Tibial artery (tissue), 4 donors: ENCODE data around the gene HYKK.
"Not testable (repeated sequence)": the region's sequence is repeated elsewhere in the genome, so short reads cannot be mapped to it uniquely, and the experiment has no call there.

Experiments used
- DNase-seq, 2 donors: peaks; one replicate each; pipeline ENCODE4 v3.0.0-alpha.2; 2019
- H3K27ac ChIP-seq, 2 donors: fragments of 200-600 bp; sonication (generic) in 1 of 2; 1 replicate in 1 of 2; 2 replicates in 1 of 2; pipeline ENCODE4 v1.5.1; 2018 to 2019; ENCODE audit warnings: mild to moderate bottlenecking in 1 of 2
- H3K27me3 ChIP-seq, 2 donors: fragments of 200-600 bp; sonication (generic) in 1 of 2; one replicate each; pipeline versions ENCODE4 v1.5.1 to v1.6.0; 2016 to 2019
- H3K36me3 ChIP-seq, 3 donors: fragments of 200-600 bp; sonication (generic) in 2 of 3; one replicate each; pipeline ENCODE4 v1.5.1; 2016 to 2019; ENCODE audit warnings: mild to moderate bottlenecking in 2 of 3
- H3K4me1 ChIP-seq, 4 donors: fragments of 200-600 bp; sonication (generic) in 2 of 4; 1 replicate in 3 of 4; 2 replicates in 1 of 4; pipeline ENCODE4 v1.5.1; 2016 to 2019
- H3K4me3 ChIP-seq, 2 donors: fragments of 200-600 bp; sonication (generic) in 1 of 2; 1 replicate in 1 of 2; 2 replicates in 1 of 2; pipeline ENCODE4 v1.5.1; 2018 to 2019; ENCODE audit warnings: mild to moderate bottlenecking in 2 of 2
- H3K9me3 ChIP-seq, 3 donors: fragments of 200-600 bp; sonication (generic) in 1 of 3; one replicate each; pipeline ENCODE4 v1.5.1; 2016 to 2019
- CTCF ChIP-seq, 2 experiments: fragments of 200-600 bp in 1 of 2; fragments of 450-650 bp in 1 of 2; IDR thresholded peaks; one replicate each; pipeline ENCODE4 v1.5.1; 2017 to 2019; ENCODE audit warnings: antibody characterized with exemption in 2 of 2, mild to moderate bottlenecking in 1 of 2, moderate library complexity in 1 of 2
- intact Hi-C: fragments of 100-400 bp; cut with DNase I; formaldehyde crosslinking; loops from one replicate; pipeline ENCODE4 v1.15.0; 2023; ENCODE audit warnings: low total_unique reads

HYKK gene

GRCh38 chr15:78536134-78536533, 28.8 kb downstream of the HYKK start:
- Histone ChIP-seq H3K4me1 (peaks cover 0 to 7% (median 2%) of the 10 kb centered on the region in 4 donors), H3K27ac (no peak overlapping the region), H3K4me3 (no peak overlapping the region), H3K9me3 (no peaks in the 10 kb centered on the region), H3K27me3 (no peaks in the 10 kb centered on the region), H3K36me3 (no peaks in the 10 kb centered on the region)
- no peak for DNase-seq
- TF ChIP-seq CTCF (IDR thresholded peaks at IDR 0.05): no peak
- intact Hi-C loops: no loop called here

DNA sequence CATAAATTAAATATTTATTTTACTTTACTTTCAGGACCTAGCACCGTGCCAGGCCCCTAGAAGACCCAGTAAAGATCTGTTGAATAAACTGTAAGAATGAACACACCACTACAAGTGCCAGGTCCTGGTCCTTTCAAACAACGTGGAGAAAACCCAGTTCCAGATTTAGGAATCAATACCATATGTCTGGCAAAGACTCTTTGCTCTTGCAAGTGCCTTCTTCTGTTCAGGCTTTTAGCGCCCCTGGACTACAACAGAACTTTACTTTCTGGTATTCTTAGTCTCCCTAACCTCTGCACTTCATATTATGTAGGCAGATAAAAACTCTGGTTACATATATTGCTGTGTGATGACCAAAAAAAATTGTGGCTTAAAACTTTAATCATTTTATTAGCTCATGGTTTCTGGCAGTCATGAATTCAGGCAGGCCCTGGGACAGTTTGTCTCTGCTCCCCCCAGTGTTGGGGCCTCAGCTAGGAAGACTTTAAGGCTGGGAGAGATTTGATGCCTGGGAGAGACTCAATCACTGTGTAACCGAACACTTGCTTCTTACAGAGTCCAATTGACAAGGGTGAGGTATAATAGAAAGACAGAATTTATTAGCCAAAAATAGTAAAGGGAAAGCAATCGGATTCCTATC, 30.0 kb downstream of the HYKK start:
- peaks cover 0 to 20% (median 11%) of the 10 kb centered on the region in 4 donors for H3K4me1 ChIP-seq
- TF ChIP-seq CTCF (IDR thresholded peaks at IDR 0.05): no peak
- H3K4me3 ChIP-seq: no peak overlapping the region
- intact Hi-C loops: no loop called here
- H3K36me3 ChIP-seq: peaks cover 0 to 3% (median 0%) of the 10 kb centered on the region in 3 donors
- no peak for DNase-seq
- no peaks in the 10 kb centered on the region for H3K27me3 ChIP-seq
- H3K9me3 ChIP-seq: no peaks in the 10 kb centered on the region
- H3K27ac ChIP-seq: no peak overlapping the region

DNA sequence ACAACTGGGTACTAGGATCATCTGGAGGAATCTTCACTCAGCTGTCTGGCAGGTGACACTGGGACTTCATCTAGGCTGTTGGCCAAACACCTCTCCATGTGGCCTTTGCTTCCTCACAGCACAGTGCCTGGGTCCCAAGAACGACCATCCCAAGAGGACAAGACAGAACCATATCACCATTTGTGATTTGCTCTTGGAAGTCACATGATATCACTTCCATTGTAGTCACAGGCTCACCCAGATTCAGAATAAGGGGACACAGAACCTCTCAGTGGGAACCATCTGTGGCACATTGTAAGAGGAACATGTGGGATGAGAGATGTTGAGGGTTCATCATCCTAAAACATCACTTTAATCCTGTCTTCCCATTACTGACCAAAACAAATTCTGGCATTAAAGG, 31.0 kb downstream of the HYKK start:
- intact Hi-C loops: no loop called here
- peaks cover 0 to 28% (median 12%) of the 10 kb centered on the region in 4 donors for H3K4me1 ChIP-seq
- TF ChIP-seq CTCF (IDR thresholded peaks at IDR 0.05): no peak
- no peak overlapping the region for H3K27ac ChIP-seq
- H3K9me3 ChIP-seq: no peaks in the 10 kb centered on the region
- no peaks in the 10 kb centered on the region for H3K27me3 ChIP-seq
- peaks cover 4 to 8% (median 8%) of the 10 kb centered on the region in 3 donors for H3K36me3 ChIP-seq
- DNase-seq: no peak
- no peak overlapping the region for H3K4me3 ChIP-seq

DNA sequence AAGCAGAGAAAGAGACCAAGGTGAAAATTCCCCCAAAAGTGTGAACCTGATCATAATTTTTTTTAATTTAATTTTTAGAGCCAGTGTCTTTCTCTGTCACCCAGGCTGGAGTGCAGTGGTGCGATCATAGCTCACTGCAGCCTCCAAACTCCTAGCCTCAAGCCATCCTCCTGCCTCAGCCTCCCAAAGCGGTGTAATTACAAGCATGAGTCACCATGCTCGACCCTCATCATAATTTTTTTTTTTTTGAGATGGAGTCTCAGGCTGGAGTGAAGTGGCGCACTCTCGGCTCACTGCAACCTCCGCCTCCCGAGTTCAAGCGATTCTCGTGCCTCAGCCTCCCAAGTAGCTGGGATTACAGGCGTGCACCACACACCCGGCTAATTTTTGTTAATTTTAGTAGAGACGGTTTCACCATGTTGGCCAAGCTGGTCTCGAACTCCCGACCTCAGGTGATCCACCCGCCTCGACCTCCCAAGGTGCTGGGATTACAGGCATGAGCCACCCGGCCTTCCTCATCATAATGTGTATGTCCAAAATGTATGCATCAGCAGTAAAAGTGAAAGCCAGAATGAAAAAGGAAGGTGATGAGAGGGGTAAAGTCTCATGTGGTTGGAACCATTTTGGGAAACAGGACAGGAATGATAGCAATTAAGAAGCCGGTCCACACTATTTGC, 32.2 kb downstream of the HYKK start:
- DNase-seq, H3K27me3 ChIP-seq, H3K9me3 ChIP-seq, intact Hi-C loops: not testable (repeated sequence)
- Histone ChIP-seq H3K4me3 (peak overlapping the region; percentile 65 to 89), H3K27ac (peak overlapping the region; percentile 83 to 94), H3K4me1 (peaks cover 0 to 28% (median 12%) of the 10 kb centered on the region in 4 donors), H3K36me3 (peaks cover 15 to 17% (median 15%) of the 10 kb centered on the region in 3 donors)

DNA sequence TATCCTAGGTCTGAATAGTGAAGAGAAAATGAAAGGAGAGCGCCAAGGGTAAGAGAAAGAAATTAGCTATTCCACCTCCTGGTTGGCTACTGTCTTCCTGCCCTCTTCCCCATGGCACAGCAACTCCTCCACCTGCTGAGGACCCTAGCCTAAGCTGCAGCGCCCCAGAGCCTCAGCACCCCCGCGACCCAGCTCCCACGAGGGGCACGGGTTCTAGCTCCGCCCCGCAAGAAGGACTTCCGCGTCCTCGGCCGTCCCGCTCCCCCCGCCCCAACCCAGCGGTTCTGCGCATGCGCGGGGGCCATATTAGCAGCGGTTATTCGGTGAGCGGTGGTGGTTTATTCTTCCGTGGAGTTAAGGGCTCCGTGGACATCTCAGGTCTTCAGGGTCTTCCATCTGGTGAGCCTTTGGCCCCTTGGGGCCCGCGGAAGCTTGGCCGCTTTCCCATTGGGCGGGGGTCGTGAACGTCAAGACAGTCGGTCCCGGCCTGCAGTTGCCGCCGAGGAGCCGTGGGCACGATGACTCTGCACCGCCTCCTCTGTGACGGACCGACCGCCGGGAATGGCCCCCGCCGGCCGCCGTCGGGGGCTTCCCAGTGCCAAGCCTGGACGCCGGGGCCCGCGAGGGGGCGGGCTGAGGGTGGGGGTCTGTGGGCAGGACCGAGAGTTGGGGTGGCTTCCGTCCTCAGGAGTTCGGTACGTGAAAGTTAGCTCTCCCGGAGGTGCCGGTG, 32.9 kb downstream of the HYKK start, which contains the start of gene PSMA4:
Gene PSMA4 (plus strand): TSS at position 304 of the 730 bp plus-strand sequence. CDS start 1,484 bp downstream, outside the sequence.
- H3K9me3 ChIP-seq: no peaks in the 10 kb centered on the region
- peak within 1 kb of the TSS; percentile 65 to 89 for H3K4me3 ChIP-seq
- H3K27me3 ChIP-seq: no peaks in the 10 kb centered on the region
- H3K27ac ChIP-seq: peak within 1 kb of the TSS; percentile 83 to 94
- peak; percentile 91 to 95 for DNase-seq
- intact Hi-C loops: no loop called here
- TF ChIP-seq CTCF (IDR thresholded peaks at IDR 0.05): peak in 1 of 2 experiments; percentile 31
- peaks cover 22 to 24% (median 22%) of the 10 kb centered on the region in 3 donors for H3K36me3 ChIP-seq
- H3K4me1 ChIP-seq: peaks cover 0 to 28% (median 12%) of the 10 kb centered on the region in 4 donors
